H1 (cell line): ENCODE data around the gene GPR17.

Experiments used
- EZH2 ChIP-seq: fragments of 200-600 bp; sonication (generic); IDR thresholded peaks from 2 replicates; pipeline ENCODE4 v1.7.1; 2012; ENCODE audit warnings: low read depth, mild to moderate bottlenecking, moderate library complexity, low read length, inconsistent platforms; ENCODE audit not compliant: severe bottlenecking
- NRF1 ChIP-seq: IDR thresholded peaks from 2 replicates; pipeline ENCODE4 v1.6.1; 2011; ENCODE audit warnings: mild to moderate bottlenecking, low read depth, low read length, improper control_type of control experiment
- TF ChIP-seq, protein P1 (sequence below), 3 experiments: IDR thresholded peaks; 1 replicate in 2 of 3; 2 replicates in 1 of 3; pipeline versions ENCODE4 v1.5.1 to v1.6.1; 2011; ENCODE audit warnings: low read length in 3 of 3, mild to moderate bottlenecking in 3 of 3, inconsistent platforms in 2 of 3, low read depth in 1 of 3, moderate library complexity in 1 of 3; ENCODE audit not compliant: insufficient read depth in 1 of 3; ENCODE audit errors: control extremely low read depth in 1 of 3

DNA sequence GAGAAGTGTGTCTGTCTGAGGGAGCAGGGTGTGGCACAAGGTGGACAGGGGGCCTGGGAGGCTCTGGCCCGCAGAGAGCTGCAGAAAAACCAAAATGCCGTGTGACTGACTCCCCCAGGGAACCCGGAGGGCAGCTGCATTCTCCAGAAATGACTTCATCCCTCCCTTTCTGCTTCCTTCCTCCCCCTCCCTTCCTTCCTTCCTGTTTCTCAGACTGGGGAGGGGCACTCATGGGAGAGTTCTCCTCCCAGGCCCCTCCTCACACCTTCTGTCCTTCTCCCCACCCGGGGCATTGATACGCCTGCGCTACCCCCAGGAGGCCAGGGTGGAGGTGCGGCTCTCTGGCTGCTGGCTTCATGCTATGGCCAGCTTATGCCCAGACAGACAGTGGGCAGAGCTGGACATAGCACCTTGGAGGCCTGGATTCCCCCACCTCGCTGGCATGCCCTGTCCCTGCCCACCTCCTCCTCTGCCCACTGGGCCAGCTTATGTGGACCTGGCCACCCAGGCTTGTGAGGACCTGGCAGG is 8.2 kb upstream of the GPR17 start:
- no peak for TF ChIP-seq EZH2
- TF ChIP-seq, protein P1, sequence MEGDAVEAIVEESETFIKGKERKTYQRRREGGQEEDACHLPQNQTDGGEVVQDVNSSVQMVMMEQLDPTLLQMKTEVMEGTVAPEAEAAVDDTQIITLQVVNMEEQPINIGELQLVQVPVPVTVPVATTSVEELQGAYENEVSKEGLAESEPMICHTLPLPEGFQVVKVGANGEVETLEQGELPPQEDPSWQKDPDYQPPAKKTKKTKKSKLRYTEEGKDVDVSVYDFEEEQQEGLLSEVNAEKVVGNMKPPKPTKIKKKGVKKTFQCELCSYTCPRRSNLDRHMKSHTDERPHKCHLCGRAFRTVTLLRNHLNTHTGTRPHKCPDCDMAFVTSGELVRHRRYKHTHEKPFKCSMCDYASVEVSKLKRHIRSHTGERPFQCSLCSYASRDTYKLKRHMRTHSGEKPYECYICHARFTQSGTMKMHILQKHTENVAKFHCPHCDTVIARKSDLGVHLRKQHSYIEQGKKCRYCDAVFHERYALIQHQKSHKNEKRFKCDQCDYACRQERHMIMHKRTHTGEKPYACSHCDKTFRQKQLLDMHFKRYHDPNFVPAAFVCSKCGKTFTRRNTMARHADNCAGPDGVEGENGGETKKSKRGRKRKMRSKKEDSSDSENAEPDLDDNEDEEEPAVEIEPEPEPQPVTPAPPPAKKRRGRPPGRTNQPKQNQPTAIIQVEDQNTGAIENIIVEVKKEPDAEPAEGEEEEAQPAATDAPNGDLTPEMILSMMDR (IDR thresholded peaks at IDR 0.05; ENCODE audit: control extremely low read depth in 1 of 3, insufficient read depth in 1 of 3, low read depth in 1 of 3, low read length in 3 of 3): no peak
- TF ChIP-seq NRF1: no peak
